WERI-Rb-1 (cell line): ENCODE data around the gene DLEC1.

ENCODE experiments used
- DNase-seq: peaks from one replicate; pipeline ENCODE4 v3.0.0-alpha.2; 2020
- H3K27ac ChIP-seq: fragments of 250-450 bp; sonication (Bioruptor Pico); 2 replicates; pipeline ENCODE4 v1.5.1; 2020; ENCODE audit warnings: mild to moderate bottlenecking, moderate library complexity
- H3K27me3 ChIP-seq: fragments of 250-450 bp; sonication (Bioruptor Pico); 2 replicates; pipeline ENCODE4 v1.5.1; 2021; ENCODE audit warnings: mild to moderate bottlenecking, low read depth, moderate library complexity; ENCODE audit not compliant: insufficient read depth, severe bottlenecking
- H3K36me3 ChIP-seq: fragments of 250-450 bp; sonication (Bioruptor Pico); 2 replicates; pipeline ENCODE4 v1.5.1; 2020; ENCODE audit warnings: mild to moderate bottlenecking, moderate library complexity
- H3K4me3 ChIP-seq: 2 replicates; pipeline ENCODE4 v1.5.1; 2011; ENCODE audit warnings: low read depth, mild to moderate bottlenecking, control low read depth, low read length
- H3K9me3 ChIP-seq: fragments of 250-450 bp; sonication (Bioruptor Pico); 2 replicates; pipeline ENCODE4 v1.5.1; 2021; ENCODE audit warnings: mild to moderate bottlenecking, moderate library complexity; ENCODE audit not compliant: severe bottlenecking
- CTCF ChIP-seq: IDR thresholded peaks from 2 replicates; pipeline ENCODE4 v1.5.1; 2011; ENCODE audit warnings: low read depth, mild to moderate bottlenecking, control low read depth, inconsistent platforms, low read length

DLEC1 gene

GRCh38 chr3:38039101-38039898, at the start of gene DLEC1:
TSS of gene DLEC1 (plus strand) at chr3:38039208. CDS start at chr3:38039226, 18 bp downstream.
- no peak for TF ChIP-seq CTCF
- peak within 1 kb of the TSS; percentile 40 for H3K4me3 ChIP-seq
- peak; percentile 45 for DNase-seq
- no peak within 1 kb of the TSS for H3K27ac ChIP-seq
- peaks cover 29% of the 10 kb centered on the region for H3K27me3 ChIP-seq
- H3K36me3 ChIP-seq = no peaks in the 10 kb centered on the region
- no peaks in the 10 kb centered on the region for H3K9me3 ChIP-seq

GRCh38 chr3:37989821-37990480, 49.1 kb upstream of the DLEC1 start:
- H3K27me3 ChIP-seq = no peaks in the 10 kb centered on the region
- H3K36me3 ChIP-seq = no peaks in the 10 kb centered on the region
- DNase-seq = no peak
- TF ChIP-seq CTCF = no peak
- no peaks in the 10 kb centered on the region for H3K9me3 ChIP-seq
- no peak overlapping the region for H3K4me3 ChIP-seq
- no peak overlapping the region for H3K27ac ChIP-seq

GRCh38 chr3:37990527-37990926, 48.5 kb upstream of the DLEC1 start, which contains the start of gene VILL:
TSS of gene VILL (plus strand) at chr3:37990786. CDS start at chr3:37993673, 2,887 bp downstream.
- Histone ChIP-seq H3K9me3 (no peaks in the 10 kb centered on the region), H3K27ac (no peak within 1 kb of the TSS), H3K4me3 (no peak within 1 kb of the TSS), H3K36me3 (no peaks in the 10 kb centered on the region), H3K27me3 (no peaks in the 10 kb centered on the region)
- no peak for DNase-seq
- TF ChIP-seq CTCF = no peak

- Histone ChIP-seq H3K9me3 (no peaks in the 10 kb centered on the region), H3K36me3 (no peaks in the 10 kb centered on the region), H3K4me3 (no peak overlapping the region), H3K27me3 (no peaks in the 10 kb centered on the region), H3K27ac (no peak overlapping the region)
- no peak for DNase-seq
- no peak for TF ChIP-seq CTCF
These were observed 47.9 kb upstream of the DLEC1 start for GRCh38 chr3:37991109-37991508.

- Histone ChIP-seq H3K9me3 (no peaks in the 10 kb centered on the region), H3K4me3 (no peak overlapping the region), H3K27ac (no peak overlapping the region), H3K27me3 (no peaks in the 10 kb centered on the region), H3K36me3 (no peaks in the 10 kb centered on the region)
- DNase-seq = no peak
- TF ChIP-seq CTCF = no peak
These were observed 47.2 kb upstream of the DLEC1 start for GRCh38 chr3:37991823-37992222.
